ENCODE results near the gene ERGIC1.

The ERGIC1 gene

GRCh38 chr5:172940268-172941066 is 106.4 kb downstream of the ERGIC1 start:
- in situ Hi-C loops (cut with MboI; ENCODE audit: low sequenced_read_pairs): no loop called here

- in situ Hi-C loops (cut with MboI; ENCODE audit: low sequenced_read_pairs): no loop called here
These were observed 107.0 kb downstream of the ERGIC1 start for GRCh38 chr5:172941067-172941516.

- in situ Hi-C loops (cut with MboI; ENCODE audit: low sequenced_read_pairs): no loop called here
These were observed 108.5 kb downstream of the ERGIC1 start for GRCh38 chr5:172942556-172942955.

GRCh38 chr5:172943283-172943841 is 109.3 kb downstream of the ERGIC1 start:
- in situ Hi-C loops (cut with MboI; ENCODE audit: low sequenced_read_pairs): no loop called here

GRCh38 chr5:172943906-172944305 is 109.9 kb downstream of the ERGIC1 start:
- in situ Hi-C loops (cut with MboI; ENCODE audit: low sequenced_read_pairs): no loop called here

- in situ Hi-C loops (cut with MboI; ENCODE audit: low sequenced_read_pairs): no loop called here
These were observed 110.7 kb downstream of the ERGIC1 start for GRCh38 chr5:172944741-172945140.

- in situ Hi-C loops (cut with MboI; ENCODE audit: low sequenced_read_pairs): no loop called here
These were observed 111.1 kb downstream of the ERGIC1 start for GRCh38 chr5:172945151-172945550.

GRCh38 chr5:172946146-172946545 is 112.1 kb downstream of the ERGIC1 start:
- in situ Hi-C loops (cut with MboI; ENCODE audit: low sequenced_read_pairs): no loop called here

GRCh38 chr5:172949426-172949825 is 115.4 kb downstream of the ERGIC1 start:
- in situ Hi-C loops (cut with MboI; ENCODE audit: low sequenced_read_pairs): no loop called here

- in situ Hi-C loops (cut with MboI; ENCODE audit: low sequenced_read_pairs): no loop called here
These were observed 116.3 kb downstream of the ERGIC1 start for GRCh38 chr5:172950176-172950965.

GRCh38 chr5:172951371-172952033 is 117.5 kb downstream of the ERGIC1 start:
- in situ Hi-C loops (cut with MboI; ENCODE audit: low sequenced_read_pairs): no loop called here

GRCh38 chr5:172952034-172952511 is 118.0 kb downstream of the ERGIC1 start:
- in situ Hi-C loops (cut with MboI; ENCODE audit: low sequenced_read_pairs): no loop called here

- in situ Hi-C loops (cut with MboI; ENCODE audit: low sequenced_read_pairs): no loop called here
These were observed 120.0 kb downstream of the ERGIC1 start for GRCh38 chr5:172953776-172954675.

- in situ Hi-C loops (cut with MboI; ENCODE audit: low sequenced_read_pairs): no loop called here
These were observed 120.7 kb downstream of the ERGIC1 start for GRCh38 chr5:172954751-172955159.

GRCh38 chr5:172956228-172956627 is 122.2 kb downstream of the ERGIC1 start:
- in situ Hi-C loops (cut with MboI; ENCODE audit: low sequenced_read_pairs): no loop called here

GRCh38 chr5:172956936-172957335 is 122.9 kb downstream of the ERGIC1 start:
- in situ Hi-C loops (cut with MboI; ENCODE audit: low sequenced_read_pairs): no loop called here

GRCh38 chr5:172957458-172957857 is 123.4 kb downstream of the ERGIC1 start:
- in situ Hi-C loops (cut with MboI; ENCODE audit: low sequenced_read_pairs): no loop called here

- in situ Hi-C loops (cut with MboI; ENCODE audit: low sequenced_read_pairs): no loop called here
These were observed 124.4 kb downstream of the ERGIC1 start for GRCh38 chr5:172958331-172959046.
